Neural crest cell (in vitro differentiated cells): ENCODE results near the gene DAPK3. TPM values are rescaled to one million over a fixed set of nuclear protein-coding genes. Genes with fewer than 3 reads are reported as not detected.
"Not testable (repeated sequence)": the region's sequence is repeated elsewhere in the genome, so short reads cannot be mapped to it uniquely, and the experiment has no call there.

Source experiments
- DNase-seq: peaks from one replicate; pipeline ENCODE4 v3.0.0; 2021; ENCODE audit warnings: low read depth, mixed read lengths, low spot score
- H3K27ac Mint-ChIP-seq: one replicate; pipeline ENCODE4 v1.8.0; 2021; ENCODE audit warnings: mild to moderate bottlenecking, mixed read lengths; ENCODE audit not compliant: unreplicated experiment
- H3K27me3 Mint-ChIP-seq: 2 replicates; pipeline ENCODE4 v1.8.0; 2021; ENCODE audit warnings: low read depth, mild to moderate bottlenecking, mixed read lengths
- H3K36me3 Mint-ChIP-seq: 2 replicates; pipeline ENCODE4 v1.8.0; 2021; ENCODE audit warnings: low read depth, mild to moderate bottlenecking, mixed read lengths
- H3K4me1 Mint-ChIP-seq: 2 replicates; pipeline ENCODE4 v1.8.0; 2021; ENCODE audit warnings: mixed read lengths
- H3K4me3 Mint-ChIP-seq: one replicate; pipeline ENCODE4 v1.8.0; 2021; ENCODE audit warnings: mild to moderate bottlenecking, mixed read lengths
- H3K9me3 Mint-ChIP-seq: 2 replicates; pipeline ENCODE4 v1.8.0; 2021; ENCODE audit warnings: mixed read lengths
- total RNA-seq: library from RNA; stranded (reverse); gene quantifications from 2 replicates; pipeline ENCODE4 v1.2.1, GENCODE V29; 2021
- TF ChIP-seq, protein P1 (sequence below): fragments of 200-600 bp; sonication (generic); conservative IDR thresholded peaks from 2 replicates; pipeline ENCODE4 v1.5.0; 2021; ENCODE audit warnings: antibody characterized with exemption, mild to moderate bottlenecking

DAPK3 gene
- total RNA-seq, 1 donor from 2014 or later: 63.1 TPM

DNA sequence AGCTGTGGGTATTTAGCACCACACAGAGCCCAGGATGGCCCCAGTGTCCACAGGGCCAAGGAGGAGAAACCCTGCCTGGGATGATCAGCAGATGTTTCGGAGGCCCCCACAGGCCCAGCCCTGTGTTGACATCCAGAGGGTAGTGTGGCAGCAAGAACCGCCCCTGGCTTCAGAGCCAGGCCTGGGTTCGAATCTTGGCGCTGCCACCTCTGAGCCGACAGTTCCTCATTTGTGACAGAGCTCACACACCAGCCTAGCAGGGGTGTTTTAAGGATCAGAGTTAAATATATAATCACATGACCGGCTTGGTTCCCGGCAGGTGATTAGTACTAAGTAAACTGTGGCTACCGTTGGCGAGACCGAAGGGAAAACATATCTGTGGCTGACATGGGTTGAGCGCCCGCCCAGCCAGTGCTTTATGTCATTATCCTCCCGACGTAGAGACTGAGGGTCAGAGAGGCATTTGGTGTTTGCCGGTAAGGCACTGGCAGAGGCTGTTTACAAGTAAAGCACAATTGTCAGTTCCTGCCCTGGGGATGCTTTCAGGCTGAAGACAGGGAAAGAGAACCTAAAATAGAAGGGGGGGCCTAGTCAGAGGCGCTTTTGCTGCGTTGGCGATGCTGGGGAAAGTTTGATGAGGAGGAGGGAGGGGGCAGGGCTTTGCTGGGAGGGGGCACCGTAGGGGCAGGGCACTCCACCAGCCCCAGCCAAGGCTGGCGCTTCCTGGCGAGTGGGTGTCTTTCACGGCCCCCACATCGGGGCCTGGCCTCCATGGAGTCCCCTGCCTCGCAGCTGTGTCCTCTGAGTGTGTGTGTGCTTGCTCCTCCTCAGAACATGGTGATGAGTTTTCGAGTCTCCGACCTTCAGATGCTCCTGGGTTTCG, 41.4 kb upstream of the DAPK3 start:
- Mint-ChIP-seq H3K27me3 (no peaks in the 10 kb centered on the region), H3K4me3 (peak overlapping the region; percentile 49), H3K27ac (peak overlapping the region; percentile 43), H3K4me1 (peaks cover 30% of the 10 kb centered on the region), H3K36me3 (no peaks in the 10 kb centered on the region), H3K9me3 (no peaks in the 10 kb centered on the region)
- TF ChIP-seq, protein P1, sequence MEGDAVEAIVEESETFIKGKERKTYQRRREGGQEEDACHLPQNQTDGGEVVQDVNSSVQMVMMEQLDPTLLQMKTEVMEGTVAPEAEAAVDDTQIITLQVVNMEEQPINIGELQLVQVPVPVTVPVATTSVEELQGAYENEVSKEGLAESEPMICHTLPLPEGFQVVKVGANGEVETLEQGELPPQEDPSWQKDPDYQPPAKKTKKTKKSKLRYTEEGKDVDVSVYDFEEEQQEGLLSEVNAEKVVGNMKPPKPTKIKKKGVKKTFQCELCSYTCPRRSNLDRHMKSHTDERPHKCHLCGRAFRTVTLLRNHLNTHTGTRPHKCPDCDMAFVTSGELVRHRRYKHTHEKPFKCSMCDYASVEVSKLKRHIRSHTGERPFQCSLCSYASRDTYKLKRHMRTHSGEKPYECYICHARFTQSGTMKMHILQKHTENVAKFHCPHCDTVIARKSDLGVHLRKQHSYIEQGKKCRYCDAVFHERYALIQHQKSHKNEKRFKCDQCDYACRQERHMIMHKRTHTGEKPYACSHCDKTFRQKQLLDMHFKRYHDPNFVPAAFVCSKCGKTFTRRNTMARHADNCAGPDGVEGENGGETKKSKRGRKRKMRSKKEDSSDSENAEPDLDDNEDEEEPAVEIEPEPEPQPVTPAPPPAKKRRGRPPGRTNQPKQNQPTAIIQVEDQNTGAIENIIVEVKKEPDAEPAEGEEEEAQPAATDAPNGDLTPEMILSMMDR: no peak
- DNase-seq: no peak

DNA sequence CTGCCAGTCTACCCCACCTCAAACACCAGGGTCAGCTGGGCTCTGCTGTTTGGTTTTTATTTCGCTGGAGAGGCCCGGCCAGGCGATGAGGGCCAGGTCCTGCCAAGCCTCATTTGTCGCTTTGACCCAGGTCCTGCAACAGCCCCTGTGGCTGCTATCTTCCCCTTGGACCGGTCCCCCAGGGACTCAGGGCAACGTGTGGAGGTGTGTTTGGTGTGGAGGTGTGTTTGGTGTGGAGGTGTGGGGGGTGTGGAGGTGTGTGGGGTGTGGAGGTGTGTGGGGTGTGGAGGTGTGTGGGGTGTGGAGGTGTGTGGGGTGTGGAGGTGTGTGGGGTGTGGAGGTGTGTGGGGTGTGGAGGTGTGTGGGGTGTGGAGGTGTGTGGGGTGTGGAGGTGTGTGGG, 40.5 kb upstream of the DAPK3 start:
- not testable (repeated sequence) for H3K27me3 Mint-ChIP-seq, H3K9me3 Mint-ChIP-seq, DNase-seq, H3K36me3 Mint-ChIP-seq, H3K27ac Mint-ChIP-seq
- H3K4me3 Mint-ChIP-seq: peak overlapping the region; percentile 94
- H3K4me1 Mint-ChIP-seq: peaks cover 27% of the 10 kb centered on the region

DNA sequence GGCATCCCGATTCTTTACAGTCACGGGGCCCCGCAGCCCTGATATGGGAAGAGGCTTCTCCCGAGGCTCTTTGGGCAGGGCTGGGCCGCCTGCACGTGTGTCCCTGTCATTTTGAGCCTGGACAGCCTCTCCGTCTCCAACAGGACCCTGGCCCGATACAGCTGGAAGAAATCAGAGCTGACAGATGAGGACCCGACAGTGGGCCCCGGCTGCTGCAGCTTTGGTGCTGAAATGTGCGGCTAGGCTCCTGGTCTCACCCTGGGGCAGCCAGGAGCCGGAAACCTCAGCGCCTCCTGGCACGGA, 39.9 kb upstream of the DAPK3 start:
- Mint-ChIP-seq H3K27ac (no peak overlapping the region), H3K4me1 (peaks cover 21% of the 10 kb centered on the region), H3K9me3 (no peaks in the 10 kb centered on the region), H3K27me3 (no peaks in the 10 kb centered on the region), H3K4me3 (peak overlapping the region; percentile 94), H3K36me3 (no peaks in the 10 kb centered on the region)
- TF ChIP-seq, protein P1: no peak
- DNase-seq: no peak

DNA sequence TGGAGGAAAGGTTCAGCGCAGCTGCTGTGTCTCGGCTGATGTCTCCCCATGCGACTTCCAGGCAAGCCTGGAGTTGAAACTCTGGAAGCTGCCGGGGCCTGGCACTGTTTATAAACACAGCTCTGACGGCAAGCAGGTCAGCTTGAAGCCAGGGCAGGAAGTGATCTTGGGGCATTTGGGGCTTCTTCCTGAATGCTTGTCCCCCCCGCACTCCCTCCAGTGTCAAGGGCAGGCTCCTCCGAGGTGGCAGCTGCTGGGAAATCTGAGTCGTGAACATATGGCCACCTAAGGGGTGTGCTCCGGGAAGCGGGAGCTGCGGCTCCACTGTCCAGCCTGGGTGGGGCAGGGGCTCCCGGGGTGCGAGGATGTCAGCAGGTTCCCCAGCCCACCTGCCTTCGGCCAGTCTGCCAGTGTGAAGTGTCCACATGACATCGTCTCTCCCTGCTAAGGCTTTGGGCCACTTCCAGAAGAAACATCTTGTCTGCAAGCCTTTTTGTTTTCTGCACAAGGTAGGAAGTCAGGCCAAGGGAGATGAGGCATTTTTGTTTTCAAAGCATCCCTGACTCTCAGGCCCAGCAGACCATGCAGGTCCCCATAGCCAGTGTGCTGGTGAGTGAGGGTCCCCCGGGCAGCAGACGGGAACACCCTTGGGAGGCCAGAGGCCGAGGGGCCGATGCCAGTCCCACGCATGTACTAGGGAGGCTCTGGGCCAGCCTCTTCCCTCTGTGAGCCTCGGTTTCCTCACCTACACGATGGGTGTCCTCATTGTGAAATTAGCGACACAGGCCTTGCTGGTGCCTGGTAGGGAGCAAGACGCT, 39.3 kb upstream of the DAPK3 start:
- no peak overlapping the region for H3K27ac Mint-ChIP-seq
- peak overlapping the region; percentile 94 for H3K4me3 Mint-ChIP-seq
- H3K4me1 Mint-ChIP-seq: peaks cover 21% of the 10 kb centered on the region
- no peaks in the 10 kb centered on the region for H3K9me3 Mint-ChIP-seq
- DNase-seq: no peak
- no peaks in the 10 kb centered on the region for H3K36me3 Mint-ChIP-seq
- no peaks in the 10 kb centered on the region for H3K27me3 Mint-ChIP-seq
- TF ChIP-seq, protein P1: no peak

DNA sequence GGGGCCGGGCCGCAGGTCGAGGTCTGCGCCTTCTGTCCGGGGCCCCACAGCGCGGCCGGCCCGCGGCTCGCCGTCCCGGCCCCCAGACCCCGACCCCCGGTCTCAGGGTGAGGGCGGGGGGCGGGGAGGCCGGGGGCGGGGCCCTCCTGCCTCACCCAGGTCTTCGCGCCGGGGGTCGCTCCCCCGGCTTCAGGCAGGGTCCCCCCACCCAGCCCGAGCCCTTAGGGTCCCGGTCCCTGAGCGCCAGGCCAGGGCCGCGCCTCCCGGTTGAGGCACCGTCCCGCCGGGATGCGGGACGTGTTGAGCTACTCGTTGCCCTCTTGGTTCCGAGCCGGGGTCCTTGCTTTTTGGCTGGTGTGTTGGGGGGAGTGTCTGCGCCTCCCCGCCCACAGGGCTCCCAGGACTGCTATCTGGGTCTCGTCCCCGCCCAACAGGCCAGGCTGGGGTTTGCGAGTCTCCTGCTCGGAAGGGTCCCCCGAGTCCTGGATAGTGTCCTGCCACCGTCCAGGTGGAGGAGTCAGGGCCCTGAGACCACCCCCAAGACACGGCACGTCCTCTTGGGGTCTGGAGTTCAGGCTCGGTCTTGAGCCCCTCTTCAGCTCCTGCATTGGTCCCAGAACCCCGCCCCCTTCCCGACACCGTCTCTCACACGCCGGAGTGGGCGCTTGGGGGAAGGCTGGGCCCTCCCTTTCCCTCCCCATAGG, 37.1 kb upstream of the DAPK3 start:
- Mint-ChIP-seq H3K36me3 (no peaks in the 10 kb centered on the region), H3K9me3 (no peaks in the 10 kb centered on the region), H3K4me3 (peak overlapping the region; percentile 94), H3K4me1 (peaks cover 21% of the 10 kb centered on the region), H3K27me3 (no peaks in the 10 kb centered on the region), H3K27ac (no peak overlapping the region)
- TF ChIP-seq, protein P1: no peak
- no peak for DNase-seq
